HG03139 (cell line): ENCODE results near the gene SAMD4A.

ENCODE experiments used
- ATAC-seq: cut with Tn5 transposase; IDR thresholded peaks from one replicate; pipeline ENCODE4 v1.9.1; 2021; ENCODE audit not compliant: unreplicated experiment

The SAMD4A gene

GRCh38 chr14:54754116-54754622, 187.2 kb downstream of the SAMD4A start:
- no peak for ATAC-seq

DNA sequence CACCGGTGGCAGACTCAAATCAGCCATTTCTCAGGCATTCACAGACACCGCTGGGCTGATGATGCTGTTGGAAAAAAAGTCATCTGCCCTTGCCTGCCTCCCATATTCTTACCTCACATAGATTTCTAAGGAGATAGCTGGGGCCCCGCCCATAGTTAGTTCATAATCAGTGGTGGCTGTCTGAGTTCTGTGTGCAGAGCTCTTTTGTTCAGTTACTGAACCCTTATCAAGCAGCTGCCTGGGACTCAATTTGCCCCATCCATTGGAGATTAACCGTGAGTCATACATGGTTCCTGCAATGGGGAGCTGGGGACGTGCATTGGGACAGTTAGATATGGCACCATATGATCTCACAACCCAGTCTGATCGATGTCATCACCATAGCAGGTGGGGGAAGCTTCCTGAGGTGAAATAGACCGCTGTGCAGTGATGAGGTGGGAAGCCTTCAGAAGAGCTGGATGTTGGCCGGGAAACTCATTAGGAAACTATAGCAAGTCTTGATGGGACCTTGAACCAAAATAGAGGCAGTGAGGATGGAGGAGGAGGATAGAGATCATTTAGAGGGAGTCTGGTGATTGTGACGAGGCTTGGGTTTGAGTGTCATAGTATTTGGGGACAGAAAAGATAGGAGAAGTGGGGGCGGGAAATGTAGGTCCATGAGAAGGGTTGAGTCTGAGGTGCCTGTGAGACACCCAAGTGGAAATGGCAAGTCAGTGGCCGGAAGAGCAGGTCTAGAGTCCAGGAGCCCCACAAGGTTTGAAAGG, 187.9 kb downstream of the SAMD4A start:
- no peak for ATAC-seq

GRCh38 chr14:54756656-54757392, 189.9 kb downstream of the SAMD4A start:
- ATAC-seq: no peak

- no peak for ATAC-seq
Measured at GRCh38 chr14:54758041-54758440, 191.1 kb downstream of the SAMD4A start.

GRCh38 chr14:54759982-54760585, 193.2 kb downstream of the SAMD4A start:
- ATAC-seq: no peak

DNA sequence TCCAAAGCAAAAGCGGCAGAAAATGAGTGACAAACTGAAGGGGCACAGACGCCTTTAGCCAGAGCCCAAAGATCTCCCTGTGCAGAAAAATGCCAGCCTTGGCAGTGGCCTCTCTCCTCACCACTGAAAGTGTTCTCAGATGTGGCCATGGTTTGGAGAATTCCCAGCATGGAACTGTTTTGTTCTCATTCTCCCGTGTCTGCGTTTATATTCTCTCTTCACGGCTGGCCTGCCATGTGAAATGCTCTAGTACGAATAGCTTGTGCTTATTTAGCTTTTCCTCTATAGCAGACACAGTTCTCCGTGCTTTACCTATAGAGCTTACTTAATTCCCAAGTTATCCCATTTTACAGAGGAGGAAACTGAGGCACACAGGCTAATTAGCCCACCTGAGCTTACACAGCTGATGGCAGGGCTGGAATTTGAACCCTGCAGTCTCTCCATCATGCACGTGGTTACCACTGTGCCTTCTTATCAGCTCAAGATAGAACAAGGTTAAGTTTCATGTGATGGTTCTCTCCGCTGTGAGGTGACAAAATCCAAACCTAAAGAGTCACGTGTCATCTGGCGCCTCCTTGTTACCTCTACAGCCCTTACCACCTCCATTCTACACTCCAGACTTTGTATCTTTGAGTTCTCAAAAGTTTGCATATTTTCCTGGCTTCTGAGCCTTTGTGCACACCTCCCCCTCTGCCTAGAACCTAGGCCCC, 194.1 kb downstream of the SAMD4A start:
- ATAC-seq: no peak

DNA sequence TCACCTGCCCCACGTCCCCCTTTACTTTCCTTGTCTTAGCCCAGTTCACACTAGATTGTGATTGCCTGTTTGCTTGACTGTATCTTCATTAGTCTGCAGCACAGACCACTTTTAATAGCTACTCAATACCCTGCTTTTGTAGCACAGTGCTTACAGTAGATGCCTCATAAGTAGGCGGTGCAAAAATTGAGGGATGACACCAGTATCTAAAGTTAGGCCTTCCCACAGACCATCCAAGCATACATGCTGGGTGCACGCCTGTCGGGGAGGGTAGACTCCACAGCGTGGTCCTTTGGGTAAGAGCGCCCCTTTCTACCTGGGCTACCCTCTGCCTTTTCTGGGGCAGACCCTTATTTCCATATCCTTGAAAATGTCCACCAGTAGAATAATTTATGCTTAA, 194.9 kb downstream of the SAMD4A start:
- no peak for ATAC-seq

DNA sequence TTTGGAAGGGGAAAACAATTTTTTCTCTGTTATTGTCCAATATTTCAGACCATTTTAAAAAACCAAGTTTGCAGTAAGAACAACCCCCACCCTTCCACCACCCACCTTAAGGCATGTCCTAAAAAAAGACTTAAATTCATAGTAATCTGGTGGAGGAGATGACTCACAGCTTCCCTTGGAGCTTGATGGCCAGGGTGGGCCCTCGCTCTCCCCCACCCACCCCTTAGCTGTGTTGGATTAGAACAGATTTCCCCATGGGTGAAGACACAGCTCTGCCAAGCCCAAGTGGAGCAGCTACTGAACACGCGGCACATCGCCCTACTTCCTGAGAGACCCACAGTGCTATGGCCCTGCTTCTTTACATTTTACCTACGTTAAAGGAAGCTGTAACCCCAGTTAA, 195.4 kb downstream of the SAMD4A start:
- ATAC-seq: no peak

DNA sequence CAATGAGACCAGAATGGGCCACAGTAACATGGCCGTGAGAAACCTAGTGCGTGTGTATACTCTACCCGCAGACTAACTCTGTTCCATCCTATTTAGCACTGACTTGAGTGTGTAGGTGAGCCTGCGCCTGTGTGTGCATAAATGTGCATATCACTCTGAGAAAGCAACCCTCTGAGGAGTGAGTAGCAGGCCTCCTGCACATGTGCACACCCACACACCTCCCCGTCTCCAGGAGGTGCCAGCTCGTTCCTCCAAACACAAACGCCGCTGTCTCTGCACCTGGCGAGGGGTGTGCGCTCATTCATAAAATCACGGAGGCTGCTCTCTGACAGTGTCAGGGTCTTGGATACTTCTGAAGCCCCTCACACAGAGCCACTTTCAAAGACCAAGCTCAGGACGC, 196.8 kb downstream of the SAMD4A start:
- no peak for ATAC-seq

DNA sequence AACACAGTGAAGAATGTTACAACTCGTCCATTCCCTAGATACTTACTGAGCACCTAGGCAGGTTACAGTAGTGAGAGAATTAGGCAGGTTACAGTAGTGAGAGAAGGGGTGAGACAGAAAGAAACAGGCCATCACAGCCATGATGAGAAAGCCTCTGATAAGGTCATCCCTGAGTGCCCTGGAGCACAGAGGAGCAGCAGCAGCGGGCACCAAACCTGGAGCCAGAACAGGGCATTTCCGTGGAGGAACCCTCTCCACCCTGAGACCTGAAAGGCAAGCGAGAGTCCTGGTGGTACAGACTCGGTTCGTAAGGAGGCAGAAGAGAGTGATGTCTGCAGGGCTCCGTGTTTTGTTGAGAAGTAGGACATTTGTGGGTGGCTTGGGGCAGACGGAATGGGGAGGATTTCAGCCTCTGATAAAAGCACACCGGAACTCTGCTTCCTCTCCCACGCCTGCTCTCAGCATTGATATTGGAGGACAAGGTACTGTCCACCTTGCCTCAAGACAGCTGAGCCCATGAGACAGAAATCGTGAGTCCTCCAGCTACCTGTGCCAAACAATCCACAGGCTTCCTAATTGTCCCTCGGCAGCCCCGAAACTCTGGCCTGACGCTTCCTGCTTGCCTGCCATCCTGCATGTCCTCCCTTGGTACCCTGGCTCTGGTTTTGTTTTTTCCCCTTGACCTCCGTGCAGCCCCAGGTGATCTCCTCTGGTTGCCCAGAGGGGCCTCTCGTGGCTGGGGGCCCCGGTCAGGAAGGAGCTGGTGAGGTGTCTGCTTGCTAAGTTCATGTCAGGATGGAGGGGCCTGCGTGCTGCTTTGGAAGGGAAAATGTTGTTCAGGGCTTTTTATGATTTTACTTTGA, 199.6 kb downstream of the SAMD4A start:
- ATAC-seq: no peak

DNA sequence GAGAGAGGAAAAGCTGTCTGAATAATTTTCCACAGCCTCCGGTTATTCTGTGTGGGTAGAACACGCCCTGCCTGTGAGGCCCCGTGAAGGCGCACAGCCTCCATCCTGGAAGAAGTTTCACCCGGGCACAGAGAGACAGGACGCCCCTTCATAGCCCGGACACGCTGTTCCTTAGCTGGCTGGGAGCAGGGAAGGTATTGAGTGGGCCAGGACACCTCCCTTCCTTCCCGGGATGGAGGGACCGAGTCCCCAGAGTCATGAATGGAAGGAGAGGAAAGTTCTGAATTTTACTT, 200.2 kb downstream of the SAMD4A start:
- ATAC-seq: no peak

GRCh38 chr14:54767450-54767849, 200.5 kb downstream of the SAMD4A start:
- ATAC-seq: no peak

DNA sequence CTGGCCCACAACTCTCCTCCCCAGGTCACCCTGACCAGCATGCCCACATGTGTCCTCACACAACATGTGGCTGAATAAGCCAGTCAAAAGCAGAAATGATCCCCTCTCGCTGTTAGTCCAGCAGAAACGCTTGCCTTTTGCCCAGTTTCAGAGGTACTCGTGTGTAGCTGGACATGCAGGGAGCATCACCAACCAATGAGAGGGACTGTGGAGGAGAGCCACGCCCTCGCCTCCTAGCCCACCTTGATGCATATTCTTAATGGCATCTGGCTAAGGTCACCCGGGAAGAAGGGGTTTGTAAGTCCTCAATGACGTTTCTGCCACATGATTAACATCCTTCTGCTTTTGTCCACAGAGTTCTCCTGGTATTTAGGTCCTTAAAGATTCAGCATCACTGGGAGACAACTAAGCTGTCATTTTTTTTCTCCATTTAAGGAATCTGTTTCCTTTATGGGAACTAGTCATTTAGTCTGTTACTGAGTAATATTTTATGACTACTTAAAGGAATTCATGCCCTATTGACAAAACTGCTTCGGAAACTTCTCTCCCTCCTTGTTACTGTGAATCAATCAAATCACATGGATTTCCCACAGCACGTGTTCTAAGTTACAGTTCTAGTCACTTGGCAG, 201.7 kb downstream of the SAMD4A start:
- no peak for ATAC-seq

- ATAC-seq: no peak
Measured at GRCh38 chr14:54769951-54770863, 203.3 kb downstream of the SAMD4A start.

GRCh38 chr14:54771411-54772027, 204.6 kb downstream of the SAMD4A start:
- no peak for ATAC-seq

DNA sequence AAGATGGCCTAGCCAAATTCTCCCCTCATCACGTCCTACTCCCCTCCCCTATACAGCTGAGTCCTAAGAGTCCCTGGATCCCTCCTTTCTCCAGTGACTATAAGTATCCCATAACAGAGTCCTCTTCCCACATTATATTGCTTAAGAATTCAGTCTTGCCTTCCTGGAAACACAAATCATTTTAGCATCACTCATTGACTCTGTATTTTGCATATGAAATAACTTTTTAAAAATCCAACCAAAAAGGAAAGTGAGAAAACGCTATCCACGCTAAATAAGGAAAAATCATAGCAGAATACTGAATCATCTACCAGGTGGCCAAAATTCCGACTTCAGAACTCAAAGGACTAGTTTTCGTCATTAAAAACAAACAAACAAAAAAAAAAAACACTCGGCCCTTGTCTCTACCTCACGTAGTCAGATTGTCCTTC, 205.5 kb downstream of the SAMD4A start:
- no peak for ATAC-seq

DNA sequence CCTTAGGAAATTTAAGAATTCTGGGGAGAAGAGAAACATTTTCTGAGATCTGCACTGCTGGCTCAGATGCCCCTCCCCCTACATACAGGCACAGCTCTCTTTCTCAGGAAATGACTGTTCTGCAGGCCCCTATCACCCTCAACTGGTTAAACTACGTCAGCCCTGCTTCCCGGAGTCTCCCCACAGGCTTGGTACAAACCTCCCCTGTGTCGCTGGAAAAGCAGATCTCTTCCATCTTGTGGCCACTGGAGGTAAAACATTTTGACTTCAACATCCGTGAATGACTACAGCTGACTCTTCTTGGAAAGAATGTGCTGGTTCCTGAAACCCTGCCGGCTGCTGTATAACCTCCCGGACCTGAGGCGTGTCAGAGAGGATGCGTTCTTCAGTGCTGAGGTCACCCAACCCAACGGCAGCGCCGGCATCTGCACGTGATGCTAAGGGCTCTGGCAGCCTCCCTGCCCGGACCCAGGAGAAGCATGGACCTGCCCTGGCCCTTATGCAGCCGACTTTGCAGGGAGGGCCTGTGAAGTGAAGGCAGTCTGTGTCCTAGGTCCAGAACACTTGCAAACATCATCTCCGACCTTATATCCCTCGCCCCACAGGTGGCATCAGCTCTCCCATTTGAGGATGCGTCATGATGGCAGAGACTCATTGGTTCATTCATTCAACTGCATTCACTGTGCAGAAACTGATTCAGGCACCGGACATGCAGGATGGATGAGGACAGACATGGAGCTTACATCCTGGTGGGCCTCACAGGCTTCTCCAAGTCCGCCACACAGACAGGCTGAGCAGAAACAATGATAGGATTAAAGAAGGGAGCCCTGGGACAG, 206.5 kb downstream of the SAMD4A start:
- peak; percentile 43 for ATAC-seq

GRCh38 chr14:54774824-54775223, 207.9 kb downstream of the SAMD4A start:
- ATAC-seq: no peak
